WTC11 (cell line): ENCODE measurements around the gene SLC25A44. TPM values are rescaled to one million over a fixed set of nuclear protein-coding genes. Genes with fewer than 3 reads are reported as not detected.
A peak's percentile ranks its signal among the peaks of the same experiment; 100 is the strongest.

Experiments
- ATAC-seq: fragments of 200-7000 bp; cut with Tn5 transposase; 2 replicates; pipeline ENCODE4 v1.10.0; 2021; ENCODE audit warnings: mild to moderate bottlenecking, moderate library complexity
- CTCF ChIA-PET: fragments of 300-600 bp; sonication (Branson Sonifier 250); formaldehyde crosslinking; loops from one replicate; lab custom pipeline; 2021; ENCODE audit warnings: antibody characterized with exemption; lab: Charles Lee
- POLR2A ChIA-PET: fragments of 350-600 bp; sonication (Branson Sonifier 250); formaldehyde crosslinking; loops from one replicate; lab custom pipeline; 2021; ENCODE audit warnings: antibody characterized with exemption; lab: Charles Lee
- DNase-seq: peaks from one replicate; pipeline ENCODE4 v3.0.0; 2021; ENCODE audit warnings: low spot score
- H3K27ac Mint-ChIP-seq: 2 replicates; pipeline ENCODE4 v1.8.0; 2021; ENCODE audit warnings: mixed read lengths
- H3K27me3 Mint-ChIP-seq: 2 replicates; pipeline ENCODE4 v1.8.0; 2021; ENCODE audit warnings: low read depth, mild to moderate bottlenecking, moderate library complexity, mixed read lengths
- H3K36me3 Mint-ChIP-seq: 2 replicates; pipeline ENCODE4 v1.8.0; 2021; ENCODE audit warnings: mixed read lengths
- H3K4me1 Mint-ChIP-seq: 2 replicates; pipeline ENCODE4 v1.8.0; 2022; ENCODE audit warnings: mixed read lengths
- H3K4me3 Mint-ChIP-seq: 2 replicates; pipeline ENCODE4 v1.8.0; 2021; ENCODE audit warnings: mild to moderate bottlenecking, moderate library complexity, mixed read lengths
- H3K9me3 Mint-ChIP-seq: 2 replicates; pipeline ENCODE4 v1.8.0; 2021; ENCODE audit warnings: mixed read lengths
- AFF4 ChIP-seq: sonication (generic); formaldehyde crosslinking; IDR thresholded peaks from 2 replicates; pipeline ENCODE4 v1.8.1; 2023; ENCODE audit warnings: mild to moderate bottlenecking, missing genetic modification reagents, borderline replicate concordance
- E2F5 ChIP-seq: sonication (generic); formaldehyde crosslinking; IDR thresholded peaks from 2 replicates; pipeline ENCODE4 v1.8.1; 2022; ENCODE audit warnings: mild to moderate bottlenecking, moderate library complexity, missing genetic modification reagents
- ETV6 ChIP-seq: sonication (generic); formaldehyde crosslinking; IDR thresholded peaks from 2 replicates; pipeline ENCODE4 v1.8.1; 2022; ENCODE audit warnings: mild to moderate bottlenecking, missing genetic modification reagents
- FOXK1 ChIP-seq: sonication (generic); formaldehyde crosslinking; IDR thresholded peaks from 2 replicates; pipeline ENCODE4 v1.8.0; 2022; ENCODE audit warnings: mild to moderate bottlenecking, moderate library complexity, missing genetic modification reagents
- MAX ChIP-seq: sonication (generic); formaldehyde crosslinking; IDR thresholded peaks from 2 replicates; pipeline ENCODE4 v1.8.0; 2022; ENCODE audit warnings: mild to moderate bottlenecking, missing genetic modification reagents
- MYBL2 ChIP-seq: sonication (generic); formaldehyde crosslinking; IDR thresholded peaks from 2 replicates; pipeline ENCODE4 v1.8.1; 2023; ENCODE audit warnings: mild to moderate bottlenecking, moderate library complexity, missing genetic modification reagents
- NFE2L1 ChIP-seq: sonication (generic); formaldehyde crosslinking; IDR thresholded peaks from 2 replicates; pipeline ENCODE4 v1.8.1; 2023; ENCODE audit warnings: missing genetic modification reagents
- SP1 ChIP-seq: sonication (generic); formaldehyde crosslinking; conservative IDR thresholded peaks from 2 replicates; pipeline ENCODE4 v1.8.1; 2022; ENCODE audit warnings: missing genetic modification reagents
- TEAD1 ChIP-seq: sonication (generic); formaldehyde crosslinking; IDR thresholded peaks from 2 replicates; pipeline ENCODE4 v1.8.0; 2022; ENCODE audit warnings: mild to moderate bottlenecking, missing genetic modification reagents
- ZNF425 ChIP-seq: fragments of 250-450 bp; sonication (Bioruptor Pico); conservative IDR thresholded peaks from 2 replicates; pipeline ENCODE4 v1.9.0; 2021; ENCODE audit warnings: mild to moderate bottlenecking
- total RNA-seq: library from RNA; stranded (reverse); gene quantifications from 3 replicates; pipeline ENCODE4 v1.2.3, GENCODE V29; 2021
- TF ChIP-seq, protein P1 (sequence below): sonication (generic); formaldehyde crosslinking; IDR thresholded peaks from 2 replicates; pipeline ENCODE4 v1.8.0; 2023; ENCODE audit warnings: mild to moderate bottlenecking, missing genetic modification reagents
- TF ChIP-seq, protein P2 (sequence below): sonication (generic); formaldehyde crosslinking; IDR thresholded peaks from 2 replicates; pipeline ENCODE4 v1.8.1; 2023; ENCODE audit warnings: mild to moderate bottlenecking, missing genetic modification reagents, moderate library complexity
- TF ChIP-seq, protein P3 (sequence below): fragments of 250-450 bp; sonication (Bioruptor Pico); IDR thresholded peaks from 2 replicates; pipeline ENCODE4 v1.8.0; 2021; ENCODE audit warnings: mild to moderate bottlenecking

SLC25A44 gene
- total RNA-seq, 1 experiment from 2014 or later, result 29.1 TPM

DNA sequence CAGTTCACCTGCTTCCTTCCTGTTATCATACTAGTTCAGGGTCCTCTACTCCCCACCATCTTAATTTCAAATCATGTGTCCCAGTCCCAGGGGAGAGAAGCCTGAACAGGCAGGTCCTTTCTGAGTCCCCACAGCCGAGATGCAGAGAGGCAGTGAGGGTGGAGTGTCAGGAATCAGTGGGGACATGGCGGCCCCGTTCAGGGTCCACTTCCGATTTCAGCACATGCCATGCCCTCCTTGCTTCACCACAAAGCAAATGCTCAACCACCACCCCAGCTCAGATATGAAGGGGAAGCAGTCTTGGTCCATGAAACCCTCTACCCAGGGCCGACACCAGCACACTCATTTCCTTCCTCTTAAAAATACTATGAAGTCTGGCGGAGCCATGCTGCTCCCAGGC lies 45.7 kb upstream of the SLC25A44 start (continued):
- TF ChIP-seq ZNF425 (CRISPR knock-in tag) (no peak), NFE2L1 (no peak), E2F5 (CRISPR knock-in tag) (no peak)

DNA sequence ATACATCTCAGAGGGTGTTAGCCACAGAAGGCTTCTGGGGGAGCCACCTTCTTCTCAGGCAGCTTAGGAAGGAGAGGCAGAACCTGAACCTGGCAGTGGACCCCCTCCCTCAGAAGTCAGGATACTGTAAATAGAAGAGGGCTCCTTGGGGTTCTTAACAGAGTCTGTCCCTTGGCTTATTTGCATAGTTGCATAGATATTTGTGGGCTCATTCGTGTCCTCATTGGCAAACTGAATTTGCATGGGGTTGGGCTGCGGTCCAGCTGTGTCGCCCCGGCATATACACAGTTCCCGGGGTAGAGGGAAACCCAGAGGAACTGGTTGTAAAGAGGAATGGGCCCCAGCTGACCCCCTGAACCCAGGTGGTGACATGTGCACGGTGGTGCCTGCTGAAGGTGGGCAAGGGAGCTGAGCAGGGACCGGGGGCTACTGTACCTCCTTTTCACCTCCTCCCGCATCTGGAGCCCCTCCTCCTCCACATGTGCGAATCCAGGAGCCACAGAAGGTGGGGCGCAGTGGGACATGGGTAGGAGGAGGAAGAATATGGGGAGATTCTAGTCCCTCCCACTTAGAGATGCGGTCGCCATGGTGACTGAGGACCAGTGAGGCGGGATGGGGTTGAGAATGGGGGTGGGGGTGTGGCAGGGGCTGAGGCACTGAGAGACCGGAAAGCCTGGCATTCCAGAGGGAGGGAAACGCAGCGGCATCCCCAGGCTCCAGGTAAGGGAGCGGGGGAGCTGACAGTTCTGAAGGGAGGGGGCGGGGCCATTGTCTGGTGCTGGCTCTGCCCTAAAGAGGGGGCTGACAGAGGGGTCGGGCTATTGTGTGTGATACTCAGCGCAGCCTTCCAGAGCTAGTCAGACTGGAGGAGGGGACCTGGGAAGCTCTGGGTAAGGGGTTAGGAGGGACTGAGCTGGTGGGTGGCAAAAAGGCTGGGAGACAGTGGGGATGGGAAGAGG lies 44.3 kb upstream of the SLC25A44 start:
- TF ChIP-seq SP1 (CRISPR knock-in tag) (peak; percentile 60; the same call in 1 of the 2 replicates), MYBL2 (CRISPR knock-in tag) (no peak), TEAD1 (peak; percentile 81; the same call in 1 of the 2 replicates), MAX (CRISPR knock-in tag) (0 out of 2 replicates have a peak, but pooled peaks have one; percentile 43), FOXK1 (CRISPR knock-in tag) (0 out of 2 replicates have a peak, but pooled peaks have one; percentile 16), ETV6 (no peak), AFF4 (no peak)
- TF ChIP-seq, protein P1, sequence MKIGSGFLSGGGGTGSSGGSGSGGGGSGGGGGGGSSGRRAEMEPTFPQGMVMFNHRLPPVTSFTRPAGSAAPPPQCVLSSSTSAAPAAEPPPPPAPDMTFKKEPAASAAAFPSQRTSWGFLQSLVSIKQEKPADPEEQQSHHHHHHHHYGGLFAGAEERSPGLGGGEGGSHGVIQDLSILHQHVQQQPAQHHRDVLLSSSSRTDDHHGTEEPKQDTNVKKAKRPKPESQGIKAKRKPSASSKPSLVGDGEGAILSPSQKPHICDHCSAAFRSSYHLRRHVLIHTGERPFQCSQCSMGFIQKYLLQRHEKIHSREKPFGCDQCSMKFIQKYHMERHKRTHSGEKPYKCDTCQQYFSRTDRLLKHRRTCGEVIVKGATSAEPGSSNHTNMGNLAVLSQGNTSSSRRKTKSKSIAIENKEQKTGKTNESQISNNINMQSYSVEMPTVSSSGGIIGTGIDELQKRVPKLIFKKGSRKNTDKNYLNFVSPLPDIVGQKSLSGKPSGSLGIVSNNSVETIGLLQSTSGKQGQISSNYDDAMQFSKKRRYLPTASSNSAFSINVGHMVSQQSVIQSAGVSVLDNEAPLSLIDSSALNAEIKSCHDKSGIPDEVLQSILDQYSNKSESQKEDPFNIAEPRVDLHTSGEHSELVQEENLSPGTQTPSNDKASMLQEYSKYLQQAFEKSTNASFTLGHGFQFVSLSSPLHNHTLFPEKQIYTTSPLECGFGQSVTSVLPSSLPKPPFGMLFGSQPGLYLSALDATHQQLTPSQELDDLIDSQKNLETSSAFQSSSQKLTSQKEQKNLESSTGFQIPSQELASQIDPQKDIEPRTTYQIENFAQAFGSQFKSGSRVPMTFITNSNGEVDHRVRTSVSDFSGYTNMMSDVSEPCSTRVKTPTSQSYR, result 0 out of 2 replicates have a peak, but pooled peaks have one; percentile 39
- TF ChIP-seq, protein P2, sequence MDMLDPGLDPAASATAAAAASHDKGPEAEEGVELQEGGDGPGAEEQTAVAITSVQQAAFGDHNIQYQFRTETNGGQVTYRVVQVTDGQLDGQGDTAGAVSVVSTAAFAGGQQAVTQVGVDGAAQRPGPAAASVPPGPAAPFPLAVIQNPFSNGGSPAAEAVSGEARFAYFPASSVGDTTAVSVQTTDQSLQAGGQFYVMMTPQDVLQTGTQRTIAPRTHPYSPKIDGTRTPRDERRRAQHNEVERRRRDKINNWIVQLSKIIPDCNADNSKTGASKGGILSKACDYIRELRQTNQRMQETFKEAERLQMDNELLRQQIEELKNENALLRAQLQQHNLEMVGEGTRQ (CRISPR knock-in tag), result no peak
- TF ChIP-seq, protein P3, sequence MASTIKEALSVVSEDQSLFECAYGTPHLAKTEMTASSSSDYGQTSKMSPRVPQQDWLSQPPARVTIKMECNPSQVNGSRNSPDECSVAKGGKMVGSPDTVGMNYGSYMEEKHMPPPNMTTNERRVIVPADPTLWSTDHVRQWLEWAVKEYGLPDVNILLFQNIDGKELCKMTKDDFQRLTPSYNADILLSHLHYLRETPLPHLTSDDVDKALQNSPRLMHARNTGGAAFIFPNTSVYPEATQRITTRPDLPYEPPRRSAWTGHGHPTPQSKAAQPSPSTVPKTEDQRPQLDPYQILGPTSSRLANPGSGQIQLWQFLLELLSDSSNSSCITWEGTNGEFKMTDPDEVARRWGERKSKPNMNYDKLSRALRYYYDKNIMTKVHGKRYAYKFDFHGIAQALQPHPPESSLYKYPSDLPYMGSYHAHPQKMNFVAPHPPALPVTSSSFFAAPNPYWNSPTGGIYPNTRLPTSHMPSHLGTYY (CRISPR knock-in tag), result no peak
- CTCF ChIA-PET, result interaction anchor here (0.6 to 5.8 kb wide), 22 partner anchors 9 to 209 kb away, joined by 3 to 124 read pairs (median 5); partner anchors contain the start of genes PAQR6, PMF1, SLC25A44 and SMG5
- peak; percentile 86 for ATAC-seq
- Mint-ChIP-seq H3K36me3 (no peaks in the 10 kb centered on the region), H3K4me1 (peaks cover 78% of the 10 kb centered on the region), H3K4me3 (peak overlapping the region; percentile 66), H3K9me3 (no peaks in the 10 kb centered on the region), H3K27me3 (no peaks in the 10 kb centered on the region; the same call in 1 of the 2 replicates), H3K27ac (peak overlapping the region; percentile 65)
- peak; percentile 95 for DNase-seq
- POLR2A ChIA-PET, result interaction anchor here (0.5 to 2.9 kb wide), 6 partner anchors 38 to 76 kb away, joined by 4 to 9 read pairs (median 5); partner anchors contain the start of genes PMF1 and SLC25A44
